GM21529 (cell line): ENCODE results near the gene UPF3A.
A peak's percentile ranks its signal among the peaks of the same experiment; 100 is the strongest.

Experiments
- ATAC-seq: cut with Tn5 transposase; IDR thresholded peaks from one replicate; pipeline ENCODE4 v1.9.1; 2021; ENCODE audit not compliant: unreplicated experiment

UPF3A gene

DNA sequence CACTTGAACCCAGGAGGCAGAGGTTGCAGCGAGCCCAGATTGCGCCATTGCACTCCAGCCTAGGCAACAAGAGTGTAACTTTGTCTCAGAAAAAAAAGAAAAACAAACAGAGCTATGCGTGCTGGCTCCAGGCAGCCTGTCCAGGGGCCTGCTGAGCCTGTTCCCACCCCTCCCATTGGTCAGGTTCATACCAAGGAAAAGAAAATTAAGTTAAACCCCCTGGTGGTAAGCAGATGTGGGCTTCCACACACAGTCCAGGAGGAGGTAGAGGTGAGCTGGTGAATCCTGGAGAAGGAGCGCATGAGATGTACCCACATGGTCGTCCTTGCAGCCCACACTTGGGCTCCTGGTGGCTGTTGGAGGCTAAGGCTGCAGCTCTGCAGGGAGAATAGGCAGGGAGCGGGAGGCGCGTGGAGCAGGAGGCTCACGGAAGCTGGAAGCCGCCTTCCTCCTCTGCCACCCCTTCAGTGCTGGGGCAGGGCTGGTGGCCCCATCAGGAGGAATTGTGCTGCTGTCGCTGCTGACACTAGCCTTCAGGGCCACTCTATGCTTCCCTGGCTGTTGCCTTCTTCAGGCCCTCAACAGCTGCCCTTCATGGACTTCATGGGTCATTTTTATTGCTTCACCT is 22.4 kb downstream of the UPF3A start:
- no peak for ATAC-seq

DNA sequence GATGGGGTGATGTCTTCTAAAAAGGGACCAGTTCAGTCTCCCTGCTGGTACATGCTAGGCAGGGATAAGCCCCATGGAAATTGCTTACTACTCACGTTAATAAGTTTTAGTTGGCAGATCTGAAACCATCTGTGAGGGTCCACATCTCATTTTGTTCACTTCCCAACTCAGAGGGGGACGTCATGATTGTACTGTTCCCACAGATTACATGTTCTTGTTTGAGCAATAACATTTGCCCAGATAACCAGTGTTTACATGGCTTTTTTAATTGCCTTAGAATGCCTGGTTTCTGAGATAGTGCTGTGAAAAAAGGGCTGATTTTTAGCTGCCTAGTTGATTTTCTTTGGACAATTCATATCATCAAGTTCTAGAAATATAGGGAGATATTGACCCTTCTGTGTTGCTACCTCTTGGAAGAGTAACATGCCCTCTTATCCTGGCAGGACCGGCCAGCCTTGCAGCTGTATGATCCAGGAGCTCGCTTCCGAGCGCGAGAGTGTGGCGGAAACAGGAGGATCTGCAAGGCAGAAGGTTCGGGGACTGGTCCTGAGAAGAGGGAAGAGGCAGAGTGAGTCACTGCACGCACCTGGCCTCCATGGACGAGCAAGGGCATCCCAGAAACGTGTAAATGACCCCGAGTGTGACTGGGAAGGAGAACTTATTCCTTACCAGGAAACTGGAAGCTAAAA is 23.1 kb downstream of the UPF3A start:
- no peak for ATAC-seq

DNA sequence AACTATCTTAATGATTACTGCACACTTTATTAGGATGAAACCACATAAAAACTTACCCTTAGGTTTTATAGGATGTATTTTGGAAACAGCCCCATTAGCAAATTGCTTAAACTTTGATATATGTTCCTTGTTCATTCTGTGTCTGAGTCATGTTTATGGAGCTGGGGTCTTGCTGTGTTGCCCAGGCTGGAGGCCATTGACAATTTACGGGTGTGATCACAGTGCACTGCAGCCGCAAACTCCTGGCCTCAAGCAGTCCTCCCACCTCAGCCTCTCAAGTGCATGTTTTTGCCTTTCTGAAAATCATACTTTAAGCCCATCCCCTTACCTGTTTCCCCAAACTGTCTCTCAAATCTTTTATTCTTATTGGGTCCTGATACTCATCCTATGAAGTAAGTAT is 27.7 kb downstream of the UPF3A start:
- no peak for ATAC-seq

DNA sequence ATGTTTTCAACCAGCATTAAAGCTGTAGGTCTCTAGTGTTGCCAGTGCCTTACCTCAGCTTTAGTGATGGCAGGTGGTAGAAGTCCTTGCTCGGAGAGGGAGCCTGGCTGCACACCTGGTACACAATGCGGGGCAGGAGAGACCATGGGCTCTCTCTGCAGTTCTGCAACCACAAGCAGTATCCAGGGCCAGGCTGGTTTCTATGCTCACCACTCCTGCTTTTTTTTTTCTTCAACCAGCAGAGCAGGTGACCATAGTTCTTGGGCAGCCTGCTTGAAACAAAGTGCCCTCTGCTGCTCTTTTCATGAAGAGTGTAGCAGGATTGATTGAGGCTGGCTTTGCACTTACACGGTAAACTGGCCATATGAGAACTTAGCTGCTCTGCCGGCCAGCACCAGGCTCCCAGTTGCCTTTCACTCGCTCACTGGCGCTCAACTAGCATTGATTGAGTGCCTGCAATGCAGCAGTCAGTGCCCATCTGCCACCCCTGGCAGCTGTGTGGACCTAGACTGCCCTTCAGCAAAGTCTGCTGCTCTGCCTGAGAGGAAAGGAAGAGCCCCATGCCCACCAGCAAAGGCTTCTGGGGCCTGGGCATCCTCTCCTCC is 28.5 kb downstream of the UPF3A start:
- ATAC-seq, result no peak

DNA sequence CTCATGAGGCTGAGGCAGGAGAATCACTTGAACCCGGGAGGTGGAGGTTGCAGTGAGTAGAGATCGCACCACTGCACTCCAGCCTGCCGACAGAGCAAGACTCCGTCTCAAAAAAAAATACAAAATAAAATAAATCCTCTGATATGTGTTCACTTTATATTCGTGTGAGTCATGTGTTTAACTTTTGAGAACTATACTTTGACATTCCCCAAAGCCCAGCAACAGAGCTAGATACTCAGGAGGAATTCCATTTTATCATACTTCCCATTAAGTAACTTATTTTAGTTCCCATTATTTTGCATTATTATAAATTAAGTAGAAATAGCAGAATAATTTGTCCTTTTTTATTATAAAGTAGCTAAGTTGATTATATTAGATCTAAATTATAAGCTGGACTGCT is 29.6 kb downstream of the UPF3A start:
- no peak for ATAC-seq

DNA sequence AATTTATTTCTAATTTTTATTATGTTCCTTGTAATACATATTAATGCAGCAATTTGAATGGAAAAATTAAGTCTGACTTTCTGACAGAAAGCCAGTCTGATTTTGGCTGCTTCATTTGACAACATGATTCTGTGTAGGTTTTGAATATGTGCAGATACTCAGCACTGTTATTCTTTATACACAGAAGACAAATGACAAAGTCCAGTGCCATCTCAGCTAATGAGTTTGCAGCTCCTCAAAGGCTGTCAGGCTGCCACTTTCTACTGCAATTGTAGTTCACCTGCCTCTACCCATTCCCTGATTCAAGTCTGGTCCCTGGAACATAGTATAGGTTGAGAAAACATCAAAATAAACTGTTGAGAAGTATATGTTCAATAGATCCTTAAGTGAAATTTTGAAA is 30.0 kb downstream of the UPF3A start:
- ATAC-seq, result no peak

DNA sequence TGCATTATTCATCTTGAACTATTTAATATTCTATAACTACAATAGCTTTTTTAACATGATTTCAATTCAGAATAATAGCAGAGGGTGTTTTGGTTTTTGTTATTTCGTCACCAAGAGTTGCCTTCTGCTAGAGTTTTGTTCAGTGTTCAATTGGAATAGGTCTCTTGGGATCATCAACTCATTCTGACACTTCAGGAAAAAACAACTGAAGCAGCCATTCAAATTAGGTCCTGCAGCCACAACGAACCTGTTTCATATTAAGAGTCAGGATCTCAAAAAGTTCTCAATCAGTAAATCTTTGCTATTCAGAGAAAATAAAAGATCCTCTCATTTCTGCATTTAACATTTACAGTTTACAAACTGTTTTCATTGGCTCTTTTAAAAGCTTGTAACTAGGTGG is 30.5 kb downstream of the UPF3A start:
- ATAC-seq, result no peak

DNA sequence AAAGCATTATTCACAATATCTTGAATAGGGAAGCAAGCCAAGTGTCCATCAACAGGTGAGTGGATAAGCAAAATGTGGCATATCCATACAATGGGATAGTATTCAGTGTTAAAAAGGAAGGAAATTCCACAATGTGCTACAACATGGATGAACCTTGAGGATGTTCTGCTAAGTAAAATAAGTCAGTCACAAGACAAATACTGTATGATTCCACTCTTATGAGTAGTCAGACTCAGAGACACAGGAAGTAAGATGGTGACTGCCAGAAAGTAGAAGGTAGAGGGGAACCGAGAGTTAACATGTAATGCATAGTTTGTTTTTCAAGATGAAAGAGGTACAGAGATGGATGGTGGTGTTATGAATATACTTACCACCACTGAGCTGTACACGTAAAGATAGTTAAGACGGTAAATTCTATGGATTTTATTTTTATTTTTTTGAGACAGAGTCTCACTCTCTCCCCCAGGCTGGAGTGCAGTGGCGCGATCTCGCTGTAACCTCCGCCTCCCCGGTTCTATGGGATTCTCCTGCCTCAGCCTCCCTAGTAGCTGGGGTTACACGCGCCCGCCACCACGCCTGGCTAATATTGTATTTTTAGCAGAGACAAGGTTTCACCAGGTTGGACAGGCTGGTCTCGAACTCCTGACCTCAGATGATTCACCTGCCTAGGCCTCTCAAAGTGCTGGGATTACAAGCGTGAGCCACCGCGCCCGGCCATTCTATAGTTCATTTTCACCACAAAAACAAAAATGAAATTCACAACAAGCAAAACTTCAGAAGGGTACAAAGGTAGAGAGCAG is 31.9 kb downstream of the UPF3A start:
- ATAC-seq, result peak; percentile 32

DNA sequence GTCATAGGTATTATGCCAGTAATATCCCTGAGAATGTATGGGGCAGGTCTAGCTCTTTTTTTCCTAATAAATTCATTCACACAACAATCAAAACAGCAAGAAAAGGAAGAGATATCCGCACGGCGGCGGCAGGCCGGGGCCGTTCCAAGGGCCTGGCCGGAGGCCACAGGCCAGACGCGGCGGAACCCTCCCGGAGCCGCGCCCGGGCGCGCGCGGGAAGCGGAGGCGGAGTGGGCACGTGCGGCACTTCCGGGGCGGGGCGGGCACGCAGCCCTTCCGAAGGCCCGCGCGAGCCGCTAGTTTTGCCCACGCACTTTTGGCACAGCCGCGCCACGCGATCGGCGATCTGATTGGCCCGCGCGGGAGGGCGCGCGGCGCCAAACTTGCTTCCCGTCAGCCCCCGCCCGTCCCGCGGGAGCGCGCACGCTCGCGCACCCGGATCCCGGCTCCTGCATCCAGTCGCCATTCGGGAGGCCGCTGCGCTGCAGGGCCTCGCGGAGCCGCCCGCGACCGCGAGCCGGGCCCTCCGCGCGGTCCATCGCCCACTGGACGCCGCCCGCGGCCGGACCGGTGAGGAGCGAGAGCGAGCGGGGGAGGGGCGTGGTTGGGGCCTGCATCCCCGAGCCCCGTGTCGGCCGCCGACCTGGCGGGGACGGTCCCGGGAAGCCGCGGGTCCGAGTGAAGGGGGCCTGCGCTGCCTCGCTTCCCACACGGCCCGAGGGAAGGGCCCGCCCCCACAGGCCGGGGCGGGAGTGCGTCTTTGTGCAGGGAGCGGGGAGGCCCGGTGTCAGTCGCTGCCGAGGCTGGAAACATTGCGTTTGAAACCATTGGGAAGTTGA is 32.9 kb downstream of the UPF3A start, which contains the start of gene CHAMP1:
Gene CHAMP1 (plus strand): TSS at position 430 of the 839 bp plus-strand sequence. CDS start 9,340 bp downstream, outside the sequence.
- ATAC-seq, result peak; percentile 80

DNA sequence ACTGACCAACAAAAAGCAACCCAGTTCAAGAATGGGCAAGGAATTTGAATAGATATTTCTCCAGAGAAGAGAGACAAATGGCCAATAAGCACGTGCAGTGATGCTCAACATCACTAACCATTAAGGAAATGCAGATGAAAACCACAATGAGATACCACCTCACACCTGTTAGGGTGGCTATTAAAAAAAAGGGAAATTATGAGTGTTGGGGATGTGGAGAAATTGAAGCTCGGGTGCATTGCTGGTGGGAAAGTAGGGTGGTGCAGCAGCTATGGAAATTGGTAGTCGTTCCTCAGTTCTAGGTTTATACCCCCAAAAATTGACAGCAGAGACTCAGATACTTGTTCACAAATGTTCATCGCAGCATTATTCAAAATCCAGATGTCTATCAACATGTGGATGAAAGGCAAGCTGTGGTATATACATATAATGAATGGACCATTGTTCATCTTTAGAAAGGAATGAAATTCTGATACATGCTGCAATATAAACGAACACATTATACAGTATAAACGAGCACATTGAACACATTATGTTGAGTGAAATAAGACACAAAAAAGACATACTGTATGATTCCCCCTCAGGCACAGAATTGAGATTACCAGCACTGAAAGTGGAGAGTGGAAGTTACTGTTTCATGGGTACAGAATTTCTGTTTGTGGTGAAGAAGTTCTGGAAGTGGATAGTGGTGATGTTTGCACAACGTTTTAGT is 33.8 kb downstream of the UPF3A start:
- ATAC-seq, result peak; percentile 5

DNA sequence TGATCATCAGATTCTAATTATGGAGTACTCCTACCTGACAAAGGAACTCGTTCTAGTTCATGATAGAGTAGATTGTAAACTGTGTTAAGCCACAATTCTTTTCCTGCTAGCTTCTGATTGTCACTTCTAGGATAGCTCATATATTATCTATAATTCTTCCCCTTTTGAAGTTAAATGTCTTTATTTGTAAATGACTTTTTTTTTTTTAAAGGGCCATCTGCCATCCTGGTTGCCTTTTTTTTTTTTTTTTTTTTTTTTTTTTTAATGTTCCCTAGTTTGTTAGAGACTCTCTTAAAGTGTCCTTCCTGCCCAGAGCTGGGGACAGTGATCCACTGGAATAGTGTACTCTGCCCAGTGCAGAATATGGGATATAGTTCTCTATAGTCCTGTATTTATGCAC is 37.2 kb downstream of the UPF3A start:
- ATAC-seq, result no peak

DNA sequence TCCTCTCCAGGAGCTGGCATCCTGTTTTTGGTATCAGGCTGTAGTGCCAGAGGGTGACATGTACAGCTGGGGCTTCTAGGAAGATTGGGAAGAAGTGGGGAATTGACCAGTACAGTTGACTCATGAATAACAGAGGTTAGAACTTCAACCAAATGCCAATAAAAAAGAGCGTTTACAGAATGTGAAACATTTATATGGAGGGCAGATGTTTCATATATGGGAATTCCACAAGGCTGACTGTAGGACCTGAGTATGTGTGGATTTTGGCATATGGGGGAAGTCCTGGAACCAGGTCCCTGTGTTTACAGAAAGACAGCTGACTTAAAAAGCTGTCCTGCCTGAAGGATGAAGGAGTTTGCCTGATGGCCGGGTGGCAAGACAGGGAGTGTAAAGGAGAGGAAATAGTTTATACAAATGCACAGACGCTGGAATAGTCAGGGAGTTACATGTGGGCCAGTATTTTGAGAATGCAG is 38.1 kb downstream of the UPF3A start:
- ATAC-seq, result no peak

DNA sequence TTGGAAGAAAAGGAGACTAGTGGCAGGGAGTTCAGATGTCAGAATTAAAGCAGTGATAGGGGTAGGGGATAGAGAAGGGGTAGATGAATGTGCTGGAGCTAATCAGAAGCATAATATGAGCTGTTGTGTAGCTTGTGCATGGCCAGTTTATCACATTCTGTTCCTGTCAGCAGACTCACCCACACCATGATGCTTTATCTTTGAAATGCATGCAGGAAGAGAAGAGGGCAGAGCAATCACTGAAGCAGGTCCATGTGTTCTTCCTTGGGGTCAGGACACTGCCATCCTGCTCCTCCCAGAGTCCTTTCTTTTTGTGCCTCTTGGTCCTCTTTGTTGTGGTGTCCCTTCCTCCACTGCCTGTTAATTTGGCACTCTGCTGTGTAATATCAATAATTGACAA is 38.7 kb downstream of the UPF3A start:
- ATAC-seq, result no peak

DNA sequence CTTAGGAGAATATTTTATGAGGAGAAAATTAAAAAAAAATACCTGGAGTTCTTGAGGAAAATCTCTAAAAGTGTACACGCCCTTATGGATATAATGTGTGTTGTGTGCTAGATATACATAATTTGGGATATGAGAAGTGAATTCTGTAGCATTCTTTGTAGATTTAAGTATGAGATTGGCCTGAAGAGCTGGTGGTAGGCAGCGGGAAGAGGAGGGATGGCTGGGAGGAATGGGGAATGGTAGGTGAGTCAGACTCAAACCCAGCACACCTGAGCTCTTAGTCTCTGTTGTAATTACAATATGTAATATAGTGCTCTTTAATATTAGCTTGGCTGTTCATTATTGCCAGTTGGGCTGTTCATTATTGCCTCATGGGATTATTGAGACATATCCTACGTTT is 39.9 kb downstream of the UPF3A start:
- ATAC-seq, result no peak

DNA sequence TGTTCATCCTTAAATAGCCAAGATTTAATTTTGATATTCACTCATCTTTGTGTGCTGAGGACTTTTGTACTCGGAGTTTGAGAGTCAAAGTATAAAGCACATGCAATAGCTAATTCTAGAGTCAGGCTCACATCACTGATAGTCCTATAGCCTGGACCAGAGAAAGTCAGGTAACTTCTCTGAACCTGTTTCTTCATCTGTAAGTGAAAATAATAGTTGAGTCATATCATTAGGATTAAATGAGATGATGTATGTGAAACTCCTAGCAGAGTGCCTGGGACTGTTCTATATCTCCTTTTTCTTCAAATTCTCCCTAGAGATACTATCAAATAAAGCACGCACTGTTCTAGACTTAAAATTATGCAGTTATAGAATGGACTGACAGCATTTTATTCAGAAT is 41.9 kb downstream of the UPF3A start:
- no peak for ATAC-seq

DNA sequence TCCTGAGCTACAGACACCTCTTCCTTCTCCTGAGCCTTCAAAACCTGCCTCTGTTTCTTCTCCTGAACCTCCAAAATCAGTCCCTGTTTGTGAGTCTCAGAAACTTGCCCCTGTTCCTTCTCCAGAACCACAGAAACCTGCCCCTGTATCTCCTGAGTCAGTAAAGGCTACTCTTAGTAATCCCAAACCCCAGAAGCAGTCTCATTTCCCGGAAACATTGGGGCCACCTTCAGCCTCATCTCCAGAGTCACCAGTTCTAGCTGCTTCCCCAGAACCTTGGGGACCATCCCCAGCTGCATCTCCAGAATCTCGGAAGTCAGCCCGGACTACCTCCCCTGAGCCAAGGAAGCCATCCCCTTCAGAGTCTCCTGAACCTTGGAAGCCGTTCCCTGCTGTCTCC is 42.9 kb downstream of the UPF3A start:
- no peak for ATAC-seq

DNA sequence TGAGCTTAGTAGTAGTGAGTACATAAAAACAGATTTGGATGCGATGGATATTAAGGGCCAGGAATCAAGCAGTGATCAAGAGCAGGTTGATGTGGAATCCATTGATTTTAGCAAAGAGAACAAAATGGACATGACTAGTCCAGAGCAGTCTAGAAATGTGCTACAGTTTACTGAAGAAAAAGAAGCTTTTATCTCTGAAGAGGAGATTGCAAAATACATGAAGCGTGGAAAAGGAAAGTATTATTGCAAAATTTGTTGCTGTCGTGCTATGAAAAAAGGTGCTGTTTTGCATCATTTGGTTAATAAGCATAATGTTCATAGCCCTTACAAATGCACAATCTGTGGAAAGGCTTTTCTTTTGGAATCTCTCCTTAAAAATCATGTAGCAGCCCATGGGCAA is 44.3 kb downstream of the UPF3A start:
- ATAC-seq, result no peak

DNA sequence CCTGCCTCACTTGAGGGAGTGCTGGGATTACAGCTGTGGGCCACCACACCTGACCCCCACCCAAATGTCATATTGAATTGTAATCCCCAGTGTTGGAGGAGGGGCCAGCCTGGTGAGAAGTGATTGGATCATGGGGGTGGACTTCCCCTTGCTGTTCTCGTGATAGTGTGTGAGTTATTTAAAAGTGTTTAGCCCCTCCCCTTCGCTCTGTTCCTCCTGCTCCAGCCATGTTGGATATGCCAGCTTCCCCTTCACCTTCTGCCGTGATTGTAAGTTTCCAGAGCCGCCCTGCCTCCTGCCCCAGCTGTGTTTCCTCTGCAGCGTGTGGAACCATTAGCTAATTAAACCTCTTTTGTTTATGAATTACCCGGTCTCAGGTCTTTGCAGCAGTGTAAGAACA is 46.6 kb downstream of the UPF3A start:
- no peak for ATAC-seq

DNA sequence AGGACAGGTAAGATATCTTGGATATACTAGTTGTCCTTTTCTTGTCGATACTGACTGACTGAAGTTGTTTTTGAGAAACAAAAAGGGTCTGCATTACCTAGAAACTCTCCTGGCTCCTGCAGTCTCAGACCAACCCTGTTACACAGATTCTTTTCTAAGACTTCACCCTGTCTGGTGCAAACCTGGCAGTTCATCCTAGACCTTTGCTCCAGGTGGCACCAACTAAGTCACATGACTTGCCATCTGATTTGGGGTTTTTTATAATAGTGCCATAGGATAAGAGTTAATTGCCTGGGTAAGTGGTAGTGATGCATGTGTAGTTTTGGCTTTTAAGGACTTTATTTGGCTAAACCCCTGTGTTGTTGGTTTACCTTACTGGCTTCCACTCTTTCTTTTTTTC is 47.2 kb downstream of the UPF3A start:
- ATAC-seq, result no peak

DNA sequence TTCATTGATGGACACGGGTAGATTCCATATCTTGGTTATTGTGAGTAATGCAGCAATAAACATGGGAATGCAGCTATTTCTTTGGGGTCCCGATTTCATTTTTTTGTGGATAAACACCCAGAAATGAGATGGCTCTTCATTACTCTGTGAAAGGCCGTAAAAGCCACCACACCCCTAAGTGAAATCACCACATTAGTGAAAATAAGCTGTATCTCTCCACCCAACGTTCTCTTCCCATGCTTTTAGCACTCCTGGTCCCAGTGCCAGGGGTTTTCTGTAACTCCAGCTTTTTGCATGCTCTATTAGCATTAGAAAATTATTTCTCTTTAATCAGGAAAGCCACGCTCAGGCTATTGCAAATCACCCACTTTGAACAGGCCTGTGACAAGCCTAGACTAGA is 48.7 kb downstream of the UPF3A start:
- no peak for ATAC-seq
